ENCODE measurements around the gene M1AP. TPM values are rescaled to one million over a fixed set of nuclear protein-coding genes. Genes with fewer than 3 reads are reported as not detected.

Gene M1AP
- total RNA-seq, 1 donor from 2014 or later, result 0.75 TPM

GRCh38 chr2:74567881-74568280 is 80.2 kb downstream of the M1AP start:
- no peak for TF ChIP-seq CTCF (IDR thresholded peaks at IDR 0.05)
- no peak for TF ChIP-seq EZH2 (IDR thresholded peaks at IDR 0.05)
- TF ChIP-seq EZH2phosphoT487 (IDR thresholded peaks at IDR 0.05), result no peak
- DNase-seq (ENCODE audit: low spot score), result no peak
- no peaks in the 10 kb centered on the region for H3K36me3 Mint-ChIP-seq
- H3K27me3 Mint-ChIP-seq (ENCODE audit: insufficient read depth, low read depth), result peaks cover 2% of the 10 kb centered on the region
- H3K27ac Mint-ChIP-seq, result no peak overlapping the region
- no peak overlapping the region for H3K9ac ChIP-seq
- no peak overlapping the region for H3K4me3 Mint-ChIP-seq
- H3K36me3 ChIP-seq, result no peaks in the 10 kb centered on the region
- no peaks in the 10 kb centered on the region for H3K4me1 Mint-ChIP-seq
- H4K20me1 ChIP-seq (ENCODE audit: low read depth), result no peaks in the 10 kb centered on the region
- no peak overlapping the region for H3K4me3 ChIP-seq
- H3F3A ChIP-seq (ENCODE audit: low read depth), result no peaks in the 10 kb centered on the region
- no peak overlapping the region for H3K4me2 ChIP-seq
- H3K9me3 ChIP-seq (ENCODE audit: low read depth), result no peaks in the 10 kb centered on the region
- H3K9me3 Mint-ChIP-seq, result no peaks in the 10 kb centered on the region
- no peak overlapping the region for H3K27ac ChIP-seq
- H3K4me1 ChIP-seq, result no peaks in the 10 kb centered on the region
- no peaks in the 10 kb centered on the region for H3K79me2 ChIP-seq (ENCODE audit: low read depth)
- peaks cover 22% of the 10 kb centered on the region for H3K27me3 ChIP-seq
- no peak overlapping the region for H2AFZ ChIP-seq (replicated peaks)

- Histone ChIP-seq H3K27ac (no peak overlapping the region), H3K4me2 (no peak overlapping the region), H3K9ac (no peak overlapping the region), H3K27me3 (peaks cover 33% of the 10 kb centered on the region), H3K4me3 (no peak overlapping the region), H3K9me3 (ENCODE audit: low read depth) (no peaks in the 10 kb centered on the region), H2AFZ (replicated peaks) (no peak overlapping the region), H3K4me1 (no peaks in the 10 kb centered on the region), H3K36me3 (no peaks in the 10 kb centered on the region), H3K79me2 (ENCODE audit: low read depth) (no peaks in the 10 kb centered on the region), H4K20me1 (ENCODE audit: low read depth) (no peaks in the 10 kb centered on the region), H3F3A (ENCODE audit: low read depth) (no peaks in the 10 kb centered on the region)
- H3K4me3 Mint-ChIP-seq, result no peak overlapping the region
- no peak overlapping the region for H3K27ac Mint-ChIP-seq
- TF ChIP-seq EZH2 (IDR thresholded peaks at IDR 0.05) (no peak), EZH2phosphoT487 (IDR thresholded peaks at IDR 0.05) (no peak), CTCF (IDR thresholded peaks at IDR 0.05) (no peak)
- H3K4me1 Mint-ChIP-seq, result peaks cover 2% of the 10 kb centered on the region
- peaks cover 7% of the 10 kb centered on the region for H3K27me3 Mint-ChIP-seq (ENCODE audit: insufficient read depth, low read depth)
- DNase-seq (ENCODE audit: low spot score), result no peak
- H3K9me3 Mint-ChIP-seq, result no peaks in the 10 kb centered on the region
- no peaks in the 10 kb centered on the region for H3K36me3 Mint-ChIP-seq
Measured at GRCh38 chr2:74566754-74567085, 81.4 kb downstream of the M1AP start.

- no peak overlapping the region for H3K9ac ChIP-seq
- H2AFZ ChIP-seq (replicated peaks), result no peak overlapping the region
- peaks cover 38% of the 10 kb centered on the region for H3K27me3 ChIP-seq
- no peak overlapping the region for H3K4me2 ChIP-seq
- no peak overlapping the region for H3K27ac ChIP-seq
- H3K9me3 ChIP-seq (ENCODE audit: low read depth), result no peaks in the 10 kb centered on the region
- H3K36me3 ChIP-seq, result no peaks in the 10 kb centered on the region
- DNase-seq (ENCODE audit: low spot score), result no peak
- Mint-ChIP-seq H3K4me3 (no peak overlapping the region), H3K9me3 (no peaks in the 10 kb centered on the region), H3K27ac (no peak overlapping the region), H3K36me3 (no peaks in the 10 kb centered on the region), H3K27me3 (ENCODE audit: insufficient read depth, low read depth) (peaks cover 7% of the 10 kb centered on the region), H3K4me1 (peaks cover 2% of the 10 kb centered on the region)
- no peaks in the 10 kb centered on the region for H4K20me1 ChIP-seq (ENCODE audit: low read depth)
- no peaks in the 10 kb centered on the region for H3K79me2 ChIP-seq (ENCODE audit: low read depth)
- H3K4me1 ChIP-seq, result no peaks in the 10 kb centered on the region
- no peaks in the 10 kb centered on the region for H3F3A ChIP-seq (ENCODE audit: low read depth)
- TF ChIP-seq CTCF (IDR thresholded peaks at IDR 0.05), result no peak
- no peak for TF ChIP-seq EZH2phosphoT487 (IDR thresholded peaks at IDR 0.05)
- no peak for TF ChIP-seq EZH2 (IDR thresholded peaks at IDR 0.05)
- no peak overlapping the region for H3K4me3 ChIP-seq
Measured at GRCh38 chr2:74566076-74566753, 81.9 kb downstream of the M1AP start.

All from neural progenitor cell (in vitro differentiated cells).